ENCODE measurements around the gene PCK2. TPM values are rescaled to one million over a fixed set of nuclear protein-coding genes. Genes with fewer than 3 reads are reported as not detected.

Gene PCK2
- total and polyA plus RNA-seq, 2 of the 13 experiments (the other 11 are each of a cell fraction or from before 2014, with no cell fraction given) = 129 to 272 TPM

DNA sequence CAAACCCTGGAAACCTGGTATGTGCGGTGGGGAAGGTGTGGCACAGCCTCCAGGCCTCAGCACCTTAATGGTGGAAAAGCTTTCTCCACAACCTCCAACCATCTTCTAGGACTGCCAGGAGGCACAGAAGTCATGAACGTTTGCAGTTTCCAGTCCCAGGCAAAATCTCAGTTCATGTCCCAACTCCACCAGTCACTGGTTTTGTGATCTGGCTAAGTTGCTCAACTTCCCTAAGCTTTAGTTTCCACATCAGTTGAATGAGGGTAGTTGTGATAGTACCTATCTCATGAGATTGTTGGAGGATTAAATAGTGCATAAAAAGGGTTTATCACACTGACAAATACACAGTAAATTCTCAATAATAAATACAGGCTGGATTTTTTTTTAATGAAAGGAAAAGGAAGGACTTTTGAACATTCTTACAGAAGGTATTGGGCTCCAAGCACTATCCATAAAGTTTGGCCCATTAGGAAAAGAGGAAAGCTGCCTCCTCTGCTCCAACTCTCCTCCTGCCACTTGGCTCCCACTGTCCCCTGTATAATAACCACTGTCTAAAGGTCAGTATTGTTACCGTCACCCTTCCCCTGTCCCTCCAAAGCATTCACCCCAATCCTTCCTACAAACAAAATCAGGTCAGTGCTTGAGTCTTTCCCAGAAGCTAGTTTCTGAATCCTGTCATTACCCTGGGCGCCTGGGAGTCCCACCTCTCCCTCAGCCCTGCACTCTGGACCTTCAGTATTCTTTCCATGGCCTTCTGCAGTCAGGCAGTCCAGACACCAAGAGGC is 6.3 kb downstream of the PCK2 start (continued):
- TF ChIP-seq, protein P1, sequence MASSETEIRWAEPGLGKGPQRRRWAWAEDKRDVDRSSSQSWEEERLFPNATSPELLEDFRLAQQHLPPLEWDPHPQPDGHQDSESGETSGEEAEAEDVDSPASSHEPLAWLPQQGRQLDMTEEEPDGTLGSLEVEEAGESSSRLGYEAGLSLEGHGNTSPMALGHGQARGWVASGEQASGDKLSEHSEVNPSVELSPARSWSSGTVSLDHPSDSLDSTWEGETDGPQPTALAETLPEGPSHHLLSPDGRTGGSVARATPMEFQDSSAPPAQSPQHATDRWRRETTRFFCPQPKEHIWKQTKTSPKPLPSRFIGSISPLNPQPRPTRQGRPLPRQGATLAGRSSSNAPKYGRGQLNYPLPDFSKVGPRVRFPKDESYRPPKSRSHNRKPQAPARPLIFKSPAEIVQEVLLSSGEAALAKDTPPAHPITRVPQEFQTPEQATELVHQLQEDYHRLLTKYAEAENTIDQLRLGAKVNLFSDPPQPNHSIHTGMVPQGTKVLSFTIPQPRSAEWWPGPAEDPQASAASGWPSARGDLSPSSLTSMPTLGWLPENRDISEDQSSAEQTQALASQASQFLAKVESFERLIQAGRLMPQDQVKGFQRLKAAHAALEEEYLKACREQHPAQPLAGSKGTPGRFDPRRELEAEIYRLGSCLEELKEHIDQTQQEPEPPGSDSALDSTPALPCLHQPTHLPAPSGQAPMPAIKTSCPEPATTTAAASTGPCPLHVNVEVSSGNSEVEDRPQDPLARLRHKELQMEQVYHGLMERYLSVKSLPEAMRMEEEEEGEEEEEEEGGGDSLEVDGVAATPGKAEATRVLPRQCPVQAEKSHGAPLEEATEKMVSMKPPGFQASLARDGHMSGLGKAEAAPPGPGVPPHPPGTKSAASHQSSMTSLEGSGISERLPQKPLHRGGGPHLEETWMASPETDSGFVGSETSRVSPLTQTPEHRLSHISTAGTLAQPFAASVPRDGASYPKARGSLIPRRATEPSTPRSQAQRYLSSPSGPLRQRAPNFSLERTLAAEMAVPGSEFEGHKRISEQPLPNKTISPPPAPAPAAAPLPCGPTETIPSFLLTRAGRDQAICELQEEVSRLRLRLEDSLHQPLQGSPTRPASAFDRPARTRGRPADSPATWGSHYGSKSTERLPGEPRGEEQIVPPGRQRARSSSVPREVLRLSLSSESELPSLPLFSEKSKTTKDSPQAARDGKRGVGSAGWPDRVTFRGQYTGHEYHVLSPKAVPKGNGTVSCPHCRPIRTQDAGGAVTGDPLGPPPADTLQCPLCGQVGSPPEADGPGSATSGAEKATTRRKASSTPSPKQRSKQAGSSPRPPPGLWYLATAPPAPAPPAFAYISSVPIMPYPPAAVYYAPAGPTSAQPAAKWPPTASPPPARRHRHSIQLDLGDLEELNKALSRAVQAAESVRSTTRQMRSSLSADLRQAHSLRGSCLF (CRISPR knock-in tag; IDR thresholded peaks at IDR 0.05; ENCODE audit: borderline replicate concordance) = no peak
- TF ChIP-seq, protein P2, sequence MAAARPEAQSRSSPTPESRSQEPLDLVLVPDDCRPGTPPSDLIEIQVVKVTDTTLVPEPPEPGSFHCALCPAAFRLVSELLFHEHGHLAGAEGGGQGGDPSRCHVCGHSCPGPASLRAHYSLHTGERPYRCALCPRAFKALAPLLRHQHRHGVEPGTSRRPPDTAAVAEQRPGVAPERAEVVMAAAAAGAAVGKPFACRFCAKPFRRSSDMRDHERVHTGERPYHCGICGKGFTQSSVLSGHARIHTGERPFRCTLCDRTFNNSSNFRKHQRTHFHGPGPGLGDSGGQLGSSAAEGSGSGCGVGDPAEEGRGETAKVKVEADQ (CRISPR knock-in tag; IDR thresholded peaks at IDR 0.05; ENCODE audit: borderline replicate concordance) = no peak
- TF ChIP-seq TAF1 (CRISPR knock-in tag; IDR thresholded peaks at IDR 0.05) (no peak), FOXO1 (CRISPR knock-in tag; IDR thresholded peaks at IDR 0.05) (no peak), PITX1 (CRISPR knock-in tag; IDR thresholded peaks at IDR 0.05) (no peak), REPIN1 (CRISPR knock-in tag; IDR thresholded peaks at IDR 0.05; ENCODE audit: borderline replicate concordance, low read depth) (0 out of 2 replicates have a peak, but pooled peaks have one; percentile 9), ZFP41 (CRISPR knock-in tag; IDR thresholded peaks at IDR 0.05; ENCODE audit: borderline replicate concordance) (no peak), NCOR1 (IDR thresholded peaks at IDR 0.05; ENCODE audit: borderline replicate concordance, low read length) (no peak), SIX1 (CRISPR knock-in tag; IDR thresholded peaks at IDR 0.05; ENCODE audit: borderline replicate concordance) (no peak), ZNF841 (CRISPR knock-in tag; IDR thresholded peaks at IDR 0.05; ENCODE audit: borderline replicate concordance) (no peak), ISX (CRISPR knock-in tag; conservative IDR thresholded peaks at IDR 0.05) (no peak), POLR2G (IDR thresholded peaks at IDR 0.05; ENCODE audit: low read depth, low read length) (no peak), ZNF451 (CRISPR knock-in tag; IDR thresholded peaks at IDR 0.05) (no peak), SSRP1 (CRISPR knock-in tag; IDR thresholded peaks at IDR 0.05) (0 out of 2 replicates have a peak, but pooled peaks have one; percentile 29), ZNF234 (CRISPR knock-in tag; conservative IDR thresholded peaks at IDR 0.05) (no peak), HIVEP1 (CRISPR knock-in tag; IDR thresholded peaks at IDR 0.05) (0 out of 2 replicates have a peak, but pooled peaks have one; percentile 58)
- TF ChIP-seq, protein P3, sequence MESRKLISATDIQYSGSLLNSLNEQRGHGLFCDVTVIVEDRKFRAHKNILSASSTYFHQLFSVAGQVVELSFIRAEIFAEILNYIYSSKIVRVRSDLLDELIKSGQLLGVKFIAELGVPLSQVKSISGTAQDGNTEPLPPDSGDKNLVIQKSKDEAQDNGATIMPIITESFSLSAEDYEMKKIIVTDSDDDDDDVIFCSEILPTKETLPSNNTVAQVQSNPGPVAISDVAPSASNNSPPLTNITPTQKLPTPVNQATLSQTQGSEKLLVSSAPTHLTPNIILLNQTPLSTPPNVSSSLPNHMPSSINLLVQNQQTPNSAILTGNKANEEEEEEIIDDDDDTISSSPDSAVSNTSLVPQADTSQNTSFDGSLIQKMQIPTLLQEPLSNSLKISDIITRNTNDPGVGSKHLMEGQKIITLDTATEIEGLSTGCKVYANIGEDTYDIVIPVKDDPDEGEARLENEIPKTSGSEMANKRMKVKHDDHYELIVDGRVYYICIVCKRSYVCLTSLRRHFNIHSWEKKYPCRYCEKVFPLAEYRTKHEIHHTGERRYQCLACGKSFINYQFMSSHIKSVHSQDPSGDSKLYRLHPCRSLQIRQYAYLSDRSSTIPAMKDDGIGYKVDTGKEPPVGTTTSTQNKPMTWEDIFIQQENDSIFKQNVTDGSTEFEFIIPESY (CRISPR knock-in tag; IDR thresholded peaks at IDR 0.05) = no peak
- TF ChIP-seq, protein P4, sequence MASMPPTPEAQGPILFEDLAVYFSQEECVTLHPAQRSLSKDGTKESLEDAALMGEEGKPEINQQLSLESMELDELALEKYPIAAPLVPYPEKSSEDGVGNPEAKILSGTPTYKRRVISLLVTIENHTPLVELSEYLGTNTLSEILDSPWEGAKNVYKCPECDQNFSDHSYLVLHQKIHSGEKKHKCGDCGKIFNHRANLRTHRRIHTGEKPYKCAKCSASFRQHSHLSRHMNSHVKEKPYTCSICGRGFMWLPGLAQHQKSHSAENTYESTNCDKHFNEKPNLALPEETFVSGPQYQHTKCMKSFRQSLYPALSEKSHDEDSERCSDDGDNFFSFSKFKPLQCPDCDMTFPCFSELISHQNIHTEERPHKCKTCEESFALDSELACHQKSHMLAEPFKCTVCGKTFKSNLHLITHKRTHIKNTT (CRISPR knock-in tag; IDR thresholded peaks at IDR 0.05) = no peak
